Ovary (tissue), 9 donors: ENCODE results near the gene FHAD1. TPM values are rescaled to one million over a fixed set of nuclear protein-coding genes. Genes with fewer than 3 reads are reported as not detected.
"Not testable (repeated sequence)": the region's sequence is repeated elsewhere in the genome, so short reads cannot be mapped to it uniquely, and the experiment has no call there.

Experiments used
- DNase-seq, 5 donors: peaks; one replicate each; pipeline ENCODE4 v3.0.0-alpha.2; 2019 to 2020
- H3K27ac ChIP-seq, 2 donors: fragments of 200-600 bp; one replicate each; pipeline versions ENCODE4 v1.5.1 to v1.8.0; 2019 to 2022
- H3K27me3 ChIP-seq: fragments of 200-600 bp; one replicate; pipeline ENCODE4 v1.8.0; 2022
- H3K36me3 ChIP-seq: fragments of 200-600 bp; sonication (generic); one replicate; pipeline ENCODE4 v1.5.1; 2019
- H3K4me1 ChIP-seq: one replicate; pipeline ENCODE4 v1.8.1; 2013; ENCODE audit warnings: mild to moderate bottlenecking, moderate library complexity; ENCODE audit not compliant: insufficient read depth
- H3K4me3 ChIP-seq: fragments of 200-600 bp; sonication (generic); one replicate; pipeline ENCODE4 v1.5.1; 2017
- H3K9me3 ChIP-seq, 2 donors: fragments of 200-600 bp in 1 of 2; sonication (generic) in 1 of 2; one replicate each; pipeline versions ENCODE4 v1.5.1 to v1.8.1; 2013 to 2019; ENCODE audit warnings: mild to moderate bottlenecking in 1 of 2, moderate library complexity in 1 of 2
- CTCF ChIP-seq, 3 donors: fragments of 450-650 bp in 2 of 3; fragments of 200-600 bp in 1 of 3; IDR thresholded peaks; one replicate each; pipeline versions ENCODE4 v1.5.1 to v1.8.0; 2016 to 2022; ENCODE audit warnings: antibody characterized with exemption in 3 of 3, mild to moderate bottlenecking in 1 of 3
- EP300 ChIP-seq: sonication (generic); formaldehyde crosslinking; IDR thresholded peaks from one replicate; pipeline ENCODE4 v1.6.1; 2017; ENCODE audit warnings: antibody characterized with exemption
- POLR2A ChIP-seq: fragments of 450-650 bp; IDR thresholded peaks from one replicate; pipeline ENCODE4 v1.6.1; 2017; ENCODE audit warnings: antibody characterized with exemption, mild to moderate bottlenecking, moderate library complexity
- WGBS, 3 donors: extraction: QIAGEN DNeasy Blood & Tissue Kit in 1 of 3; methylation state at CpG; one replicate each; pipeline versions ENCODE4 v1.1.5 to v1.1.7; 2013 to 2017; 5-methylcytosine and 5-hydroxymethylcytosine counted together
- intact Hi-C, 4 donors: fragments of 100-400 bp; cut with DNase I; formaldehyde crosslinking; loops; one replicate each; pipeline versions ENCODE4 v1.11.0 to v1.15.1; 2022 to 2023
- polyA plus RNA-seq, 2 donors: library from polyadenylated mRNA; stranded (reverse); fragments of 200-250 nt in 1 of 2; fragments of 350-450 nt in 1 of 2; fragmentation: Illumina TruSeq in 1 of 2; extraction: RNeasy Lipid Tissue Mini Kit (QIAGEN cat#74804) in 1 of 2; gene quantifications; one replicate each; pipeline ENCODE4 v1.2.3, GENCODE V29; 2013 to 2014
- total RNA-seq, 7 donors: library from RNA; depleted of rRNA in 2 of 7; stranded (reverse); fragments of >200 nt in 2 of 7; fragmentation: NEBNext Ultra II Directional in 3 of 7; extraction: Animal tissue kit (Norgen Biotek cat#: 25700) in 3 of 7; gene quantifications; one replicate each; pipeline versions ENCODE4 v1.1.0 to v1.2.4, GENCODE V29; 2016 to 2023
- donor health status: DM: no; HTN: no; CAD: no; lungs with moderate emphysema.
- donor health status: DM: no; HTN: no; CAD: no.
- donor health status: Bipolar disorder and iron deficiency.
- donor health status: DM: yes; HTN: yes; CAD: no.
- donor health status: DM: no; HTN: no; CAD: no.
- donor health status: DM: yes; HTN: yes; CAD: no.

Gene FHAD1
- total and polyA plus RNA-seq, 9 donors: 0.40 to 23.0 (median 1.4) TPM

DNA sequence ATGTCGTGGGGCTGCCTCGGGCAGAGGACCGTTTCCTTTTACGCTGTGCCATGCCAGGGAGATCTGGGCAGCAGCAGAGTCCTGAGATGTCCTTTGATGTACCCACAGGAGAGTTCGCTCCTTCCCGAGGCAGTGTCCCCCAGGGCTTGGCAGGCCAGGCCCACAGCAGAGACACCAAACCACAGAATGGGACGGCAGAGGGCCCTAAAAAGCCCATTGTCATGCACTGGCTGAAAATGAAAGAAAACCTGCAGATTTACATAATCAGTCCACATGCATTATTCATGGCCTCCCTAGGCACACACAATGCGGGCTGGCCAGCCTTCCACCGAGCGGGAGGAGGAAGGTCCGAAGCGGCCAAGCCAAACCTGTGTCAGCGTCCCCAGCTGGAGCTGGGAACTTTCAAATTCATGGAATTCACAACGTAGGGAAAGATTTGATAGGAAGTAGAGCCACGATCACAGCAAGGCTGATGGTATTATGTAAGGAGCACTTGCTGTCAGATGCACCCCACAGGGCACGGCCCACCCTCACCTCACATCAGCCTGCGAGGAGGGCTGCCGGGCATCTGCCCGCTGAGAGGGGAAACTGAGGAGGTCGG lies 137.4 kb downstream of the FHAD1 start:
- DNase-seq: no peak
- Histone ChIP-seq H3K4me1 (peaks cover 1% of the 10 kb centered on the region), H3K4me3 (no peak overlapping the region), H3K36me3 (no peaks in the 10 kb centered on the region), H3K9me3 (no peaks in the 10 kb centered on the region), H3K27me3 (no peaks in the 10 kb centered on the region), H3K27ac (no peak overlapping the region)
- intact Hi-C loops: no loop called here
- TF ChIP-seq POLR2A: no peak
- no peak for TF ChIP-seq EP300
- no peak for TF ChIP-seq CTCF (IDR thresholded peaks at IDR 0.05)
- 49 to 69% (median 68%) methylated on average over 20 of the region's 20 CpGs for WGBS, 3 donors

- H3K4me3 ChIP-seq: no peak overlapping the region
- no peaks in the 10 kb centered on the region for H3K27me3 ChIP-seq
- peaks cover 1% of the 10 kb centered on the region for H3K4me1 ChIP-seq
- no peak for DNase-seq
- no peak overlapping the region for H3K27ac ChIP-seq
- intact Hi-C loops: no loop called here
- no peaks in the 10 kb centered on the region for H3K9me3 ChIP-seq
- TF ChIP-seq CTCF (IDR thresholded peaks at IDR 0.05) (no peak), POLR2A (no peak), EP300 (no peak)
- WGBS, 3 donors: 94 to 97% (median 94%) methylated on average over 3 of the region's 3 CpGs
- H3K36me3 ChIP-seq: no peaks in the 10 kb centered on the region
Measured at GRCh38 chr1:15385420-15385819, 138.4 kb downstream of the FHAD1 start.

GRCh38 chr1:15386164-15386749 lies 139.2 kb downstream of the FHAD1 start:
- TF ChIP-seq EP300: no peak
- no peak for TF ChIP-seq CTCF (IDR thresholded peaks at IDR 0.05)
- TF ChIP-seq POLR2A: no peak
- peak in 1 of 5 donors; percentile 26 for DNase-seq
- 8 to 14% (median 9%) methylated on average over 17 of the region's 17 CpGs for WGBS, 3 donors
- intact Hi-C loops: no loop called here
- peaks cover 1% of the 10 kb centered on the region for H3K4me1 ChIP-seq
- no peaks in the 10 kb centered on the region for H3K36me3 ChIP-seq
- H3K4me3 ChIP-seq: no peak overlapping the region
- H3K27me3 ChIP-seq: no peaks in the 10 kb centered on the region
- no peak overlapping the region for H3K27ac ChIP-seq
- no peaks in the 10 kb centered on the region for H3K9me3 ChIP-seq

- no peaks in the 10 kb centered on the region for H3K27me3 ChIP-seq
- H3K4me3 ChIP-seq: no peak overlapping the region
- TF ChIP-seq CTCF (IDR thresholded peaks at IDR 0.05) (no peak), EP300 (no peak), POLR2A (no peak)
- 76 to 86% (median 85%) methylated on average over 15 of the region's 15 CpGs for WGBS, 3 donors
- DNase-seq: no peak
- H3K9me3 ChIP-seq: no peaks in the 10 kb centered on the region
- no peaks in the 10 kb centered on the region for H3K36me3 ChIP-seq
- peaks cover 1% of the 10 kb centered on the region for H3K4me1 ChIP-seq
- H3K27ac ChIP-seq: no peak overlapping the region
- intact Hi-C loops: no loop called here
Measured at GRCh38 chr1:15388201-15388880, 141.3 kb downstream of the FHAD1 start.

GRCh38 chr1:15389828-15390227 lies 142.8 kb downstream of the FHAD1 start:
- H3K27ac ChIP-seq, H3K27me3 ChIP-seq, intact Hi-C loops, H3K36me3 ChIP-seq, DNase-seq, H3K4me1 ChIP-seq, H3K9me3 ChIP-seq, H3K4me3 ChIP-seq: not testable (repeated sequence)
- WGBS, 3 donors: 86 to 94% (median 88%) methylated on average over 8 of the region's 8 CpGs
